ENCODE data around the gene C2orf92.
A peak's percentile ranks its signal among the peaks of the same experiment; 100 is the strongest.

Gene C2orf92

GRCh38 chr2:97720746-97721145 is 51.2 kb downstream of the C2orf92 start:
- TF ChIP-seq CTCF (IDR thresholded peaks at IDR 0.05; ENCODE audit: low read length, missing control alignments): no peak
- H3K4me3 ChIP-seq (replicated peaks; ENCODE audit: low read depth, low read length): no peak overlapping the region
- DNase-seq (ENCODE audit: low read depth): no peak

GRCh38 chr2:97722227-97722626 is 52.7 kb downstream of the C2orf92 start:
- H3K4me3 ChIP-seq (replicated peaks; ENCODE audit: low read depth, low read length): no peak overlapping the region
- peak; percentile 20 for DNase-seq (ENCODE audit: low read depth)
- TF ChIP-seq CTCF (IDR thresholded peaks at IDR 0.05; ENCODE audit: low read length, missing control alignments): no peak

- H3K4me3 ChIP-seq (replicated peaks; ENCODE audit: low read depth, low read length): no peak overlapping the region
- TF ChIP-seq CTCF (IDR thresholded peaks at IDR 0.05; ENCODE audit: low read length, missing control alignments): no peak
- DNase-seq (ENCODE audit: low read depth): no peak
Measured at GRCh38 chr2:97723156-97724072, 53.9 kb downstream of the C2orf92 start.

- no peak for DNase-seq (ENCODE audit: low read depth)
- no peak for TF ChIP-seq CTCF (IDR thresholded peaks at IDR 0.05; ENCODE audit: low read length, missing control alignments)
- no peak overlapping the region for H3K4me3 ChIP-seq (replicated peaks; ENCODE audit: low read depth, low read length)
Measured at GRCh38 chr2:97724073-97724410, 54.5 kb downstream of the C2orf92 start.

GRCh38 chr2:97724501-97724900 is 55.0 kb downstream of the C2orf92 start:
- TF ChIP-seq CTCF (IDR thresholded peaks at IDR 0.05; ENCODE audit: low read length, missing control alignments): no peak
- no peak for DNase-seq (ENCODE audit: low read depth)
- H3K4me3 ChIP-seq (replicated peaks; ENCODE audit: low read depth, low read length): no peak overlapping the region

- no peak for DNase-seq (ENCODE audit: low read depth)
- no peak overlapping the region for H3K4me3 ChIP-seq (replicated peaks; ENCODE audit: low read depth, low read length)
- no peak for TF ChIP-seq CTCF (IDR thresholded peaks at IDR 0.05; ENCODE audit: low read length, missing control alignments)
Measured at GRCh38 chr2:97724946-97725688, 55.6 kb downstream of the C2orf92 start.
